Psoas muscle (tissue), 8 donors: ENCODE results near the gene ANOS1. TPM values are rescaled to one million over a fixed set of nuclear protein-coding genes. Genes with fewer than 3 reads are reported as not detected.
"Not testable (repeated sequence)": the region's sequence is repeated elsewhere in the genome, so short reads cannot be mapped to it uniquely, and the experiment has no call there.

Experiments
- ATAC-seq, 4 donors: fragments of 200-7000 bp; cut with Tn5 transposase; one replicate each; pipeline ENCODE4 v1.9.1; 2020; ENCODE audit warnings: moderate library complexity in 3 of 4, mild to moderate bottlenecking in 2 of 4
- DNase-seq, 2 donors: peaks; one replicate each; pipeline ENCODE4 v3.0.0-alpha.2; 2020
- H3K27ac ChIP-seq: fragments of 200-600 bp; one replicate; pipeline ENCODE4 v1.8.0; 2022
- H3K27me3 ChIP-seq, 3 donors: fragments of 200-600 bp in 1 of 3; one replicate each; pipeline versions ENCODE4 v1.6.1 to v1.8.0; 2013 to 2022; ENCODE audit warnings: low read length in 2 of 3, mild to moderate bottlenecking in 2 of 3, moderate library complexity in 1 of 3; ENCODE audit not compliant: insufficient read depth in 3 of 3
- H3K36me3 ChIP-seq, 2 donors: fragments of 200-600 bp in 1 of 2; one replicate each; pipeline versions ENCODE4 v1.6.1 to v1.8.0; 2013 to 2022; ENCODE audit warnings: low read depth in 1 of 2, mild to moderate bottlenecking in 1 of 2, moderate library complexity in 1 of 2; ENCODE audit not compliant: insufficient read depth in 1 of 2
- H3K4me1 ChIP-seq: fragments of 200-600 bp; one replicate; pipeline ENCODE4 v1.8.0; 2022
- H3K4me3 ChIP-seq: fragments of 200-600 bp; one replicate; pipeline ENCODE4 v1.8.0; 2022; ENCODE audit warnings: mild to moderate bottlenecking
- H3K9me3 ChIP-seq: fragments of 200-600 bp; one replicate; pipeline ENCODE4 v1.8.0; 2022
- WGBS, 3 donors: extraction: QIAGEN DNeasy Blood & Tissue Kit; methylation state at CpG; one replicate each; pipeline versions ENCODE4 v1.1.6 to v1.1.7; 2013; 5-methylcytosine and 5-hydroxymethylcytosine counted together
- intact Hi-C, 2 donors: fragments of 100-400 bp; cut with DNase I; formaldehyde crosslinking; loops; one replicate each; pipeline versions ENCODE4 v1.11.0 to v1.14.2; 2022
- polyA plus RNA-seq, 3 donors: library from polyadenylated mRNA; stranded (reverse); fragments of 200-250 nt; gene quantifications; one replicate each; pipeline ENCODE4 v1.2.3, GENCODE V29; 2013
- total RNA-seq, 4 donors: library from RNA; stranded (reverse); fragmentation: NEBNext Ultra II Directional in 2 of 4; extraction: Animal tissue kit (Norgen Biotek cat#: 25700) in 2 of 4; gene quantifications; one replicate each; pipeline versions ENCODE4 v1.2.1 to v1.2.4, GENCODE V29; 2021 to 2023
- TF ChIP-seq, protein P1 (sequence below): fragments of 200-600 bp; IDR thresholded peaks from one replicate; pipeline ENCODE4 v1.8.0; 2022; ENCODE audit warnings: antibody characterized with exemption
- donor health status: healthy with polysubstance abuse.
- donor health status: DM: no; HTN: no; CAD: no; lungs with moderate emphysema.
- donor health status: Bipolar disorder and iron deficiency.
- donor health status: healthy.
- donor health status: DM: yes; HTN: yes; CAD: no.
- donor health status: DM: no; HTN: no; CAD: no.
- donor health status: DM: no; HTN: no; CAD: no.
- donor health status: DM: yes; HTN: yes; CAD: no.

ANOS1 gene
- total and polyA plus RNA-seq, 7 donors = 0.55 to 11.7 (median 3.4) TPM

DNA sequence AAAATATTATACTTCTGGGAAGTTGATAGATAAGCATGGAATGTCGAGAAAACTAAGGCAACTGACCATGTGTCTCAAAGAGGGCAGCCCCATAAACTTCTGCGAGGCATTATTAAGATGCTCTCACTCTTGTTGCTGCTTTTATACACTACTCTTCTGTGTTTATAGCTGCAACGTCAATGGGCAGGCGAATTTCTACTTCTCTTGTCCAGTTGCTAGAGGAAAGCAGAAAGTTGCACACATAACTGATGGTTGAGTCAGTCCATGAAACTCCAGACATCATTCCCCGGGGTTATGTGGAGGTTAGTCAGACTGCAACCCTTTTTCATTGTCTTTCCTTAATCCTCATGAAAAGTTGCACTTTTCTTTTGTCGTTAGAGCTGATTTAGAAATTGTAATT, 227.5 kb downstream of the ANOS1 start:
- DNase-seq = no peak
- intact Hi-C loops = no loop called here
- H3K4me1 ChIP-seq = no peaks in the 10 kb centered on the region
- no peaks in the 10 kb centered on the region for H3K36me3 ChIP-seq
- TF ChIP-seq, protein P1, sequence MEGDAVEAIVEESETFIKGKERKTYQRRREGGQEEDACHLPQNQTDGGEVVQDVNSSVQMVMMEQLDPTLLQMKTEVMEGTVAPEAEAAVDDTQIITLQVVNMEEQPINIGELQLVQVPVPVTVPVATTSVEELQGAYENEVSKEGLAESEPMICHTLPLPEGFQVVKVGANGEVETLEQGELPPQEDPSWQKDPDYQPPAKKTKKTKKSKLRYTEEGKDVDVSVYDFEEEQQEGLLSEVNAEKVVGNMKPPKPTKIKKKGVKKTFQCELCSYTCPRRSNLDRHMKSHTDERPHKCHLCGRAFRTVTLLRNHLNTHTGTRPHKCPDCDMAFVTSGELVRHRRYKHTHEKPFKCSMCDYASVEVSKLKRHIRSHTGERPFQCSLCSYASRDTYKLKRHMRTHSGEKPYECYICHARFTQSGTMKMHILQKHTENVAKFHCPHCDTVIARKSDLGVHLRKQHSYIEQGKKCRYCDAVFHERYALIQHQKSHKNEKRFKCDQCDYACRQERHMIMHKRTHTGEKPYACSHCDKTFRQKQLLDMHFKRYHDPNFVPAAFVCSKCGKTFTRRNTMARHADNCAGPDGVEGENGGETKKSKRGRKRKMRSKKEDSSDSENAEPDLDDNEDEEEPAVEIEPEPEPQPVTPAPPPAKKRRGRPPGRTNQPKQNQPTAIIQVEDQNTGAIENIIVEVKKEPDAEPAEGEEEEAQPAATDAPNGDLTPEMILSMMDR = no peak
- WGBS, 3 donors = 65 to 69% (median 67%) methylated on average over 6 of the region's 6 CpGs
- H3K4me3 ChIP-seq = no peak overlapping the region
- ATAC-seq = no peak
- no peak overlapping the region for H3K27ac ChIP-seq
- no peaks in the 10 kb centered on the region for H3K9me3 ChIP-seq
- no peaks in the 10 kb centered on the region for H3K27me3 ChIP-seq

DNA sequence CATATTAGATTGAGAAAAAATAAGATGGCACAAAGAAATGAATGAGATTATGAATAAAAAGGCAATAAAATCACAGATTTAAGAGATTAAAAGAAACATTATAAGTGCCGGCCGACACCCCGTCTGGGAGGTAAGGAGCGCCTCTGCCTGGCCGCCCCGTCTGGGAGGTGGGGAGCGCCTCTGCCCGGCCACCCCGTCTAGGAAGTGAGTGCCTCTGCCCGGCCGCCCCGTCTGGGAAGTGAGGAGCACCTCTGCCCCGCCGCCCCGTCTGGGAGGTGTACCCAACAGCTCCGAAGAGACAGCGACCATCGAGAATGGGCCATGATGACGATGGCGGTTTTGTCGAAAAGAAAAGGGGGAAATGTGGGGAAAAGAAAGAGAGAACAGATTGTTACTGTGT, 229.8 kb downstream of the ANOS1 start:
- H3K36me3 ChIP-seq, H3K4me1 ChIP-seq, H3K9me3 ChIP-seq, intact Hi-C loops, ATAC-seq, H3K4me3 ChIP-seq, DNase-seq, H3K27ac ChIP-seq, H3K27me3 ChIP-seq: not testable (repeated sequence)
- WGBS, 3 donors = 87 to 93% (median 93%) methylated on average over 13 to 21 of the region's 21 CpGs

DNA sequence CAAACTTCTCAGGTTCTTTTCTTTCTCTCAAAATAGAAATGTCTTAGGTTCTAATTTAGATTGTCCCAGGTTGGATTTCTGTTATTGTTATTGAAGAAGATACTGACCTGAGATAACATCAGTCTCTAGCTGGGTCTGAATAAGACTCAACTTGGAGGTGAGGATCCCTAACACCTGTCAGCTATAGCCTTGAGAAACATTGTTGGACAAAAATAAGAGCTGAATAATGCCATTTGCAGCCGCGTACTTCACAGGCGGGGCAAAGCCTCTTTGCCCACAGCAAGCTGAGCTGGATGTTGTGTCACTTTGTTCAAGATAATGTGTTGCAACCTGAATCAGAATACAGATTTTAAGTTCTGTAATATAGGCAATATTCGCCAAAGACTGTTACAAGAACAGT, 231.7 kb downstream of the ANOS1 start:
- Histone ChIP-seq H3K27me3 (no peaks in the 10 kb centered on the region), H3K9me3 (no peaks in the 10 kb centered on the region), H3K4me3 (no peak overlapping the region), H3K36me3 (no peaks in the 10 kb centered on the region), H3K27ac (peak overlapping the region; percentile 61), H3K4me1 (no peaks in the 10 kb centered on the region)
- no peak for DNase-seq
- WGBS, 3 donors = 59 to 83% (median 70%) methylated on average over 4 of the region's 4 CpGs
- peak; percentile 72 to 96 (median 88) for ATAC-seq
- intact Hi-C loops = no loop called here
- TF ChIP-seq, protein P1 = no peak

DNA sequence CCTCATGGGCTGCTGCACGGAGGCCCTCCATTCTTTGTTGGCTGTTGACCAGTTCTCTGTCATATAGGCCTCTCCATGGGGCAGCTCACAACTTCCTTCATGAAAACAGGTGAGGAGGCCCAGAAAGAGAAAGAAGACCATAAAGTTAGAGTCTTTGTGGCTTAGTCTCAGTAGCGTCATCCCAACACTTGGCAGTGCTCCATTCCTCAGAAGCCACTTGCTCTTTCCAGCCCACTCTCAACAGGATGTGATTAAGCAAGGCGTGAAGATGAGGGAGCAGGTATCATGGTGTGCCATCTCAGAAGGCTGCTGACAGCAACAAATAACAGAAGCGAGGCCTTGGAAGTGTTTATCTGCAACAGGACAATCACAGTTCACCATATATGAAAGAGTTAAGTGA, 236.9 kb downstream of the ANOS1 start:
- 71 to 81% (median 75%) methylated on average over 4 of the region's 4 CpGs for WGBS, 3 donors
- H3K4me1 ChIP-seq, DNase-seq, ATAC-seq, H3K27me3 ChIP-seq, intact Hi-C loops, H3K4me3 ChIP-seq, H3K9me3 ChIP-seq, H3K27ac ChIP-seq, H3K36me3 ChIP-seq: not testable (repeated sequence)

DNA sequence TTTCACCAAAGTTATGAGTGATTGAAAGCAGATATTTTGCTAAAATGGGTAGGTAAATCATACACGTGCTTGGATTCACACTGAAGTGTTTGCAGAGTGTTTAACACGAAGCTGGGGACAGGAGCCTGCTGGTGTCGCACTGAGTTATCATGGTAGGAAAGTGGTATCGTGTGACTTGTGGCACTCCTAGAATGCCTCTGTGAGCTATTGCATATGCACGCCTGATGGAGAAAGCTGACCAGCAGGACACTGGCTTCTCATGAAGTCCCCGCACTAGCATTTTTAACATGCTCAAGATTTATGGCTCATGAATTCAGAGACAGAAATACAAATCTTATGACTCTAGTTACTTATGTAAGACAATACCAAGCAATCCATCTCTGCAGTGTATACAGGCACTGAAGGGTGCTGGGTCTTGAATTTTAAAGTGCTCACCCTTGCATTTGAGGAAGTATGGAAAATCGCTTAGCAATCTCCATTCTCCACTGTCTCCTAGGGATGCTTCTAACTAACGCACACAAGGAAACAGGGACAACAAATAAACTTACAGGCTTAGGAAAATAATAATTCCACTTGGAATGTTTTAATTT, 247.5 kb downstream of the ANOS1 start:
- Histone ChIP-seq H3K9me3 (no peaks in the 10 kb centered on the region), H3K27ac (no peak overlapping the region), H3K27me3 (no peaks in the 10 kb centered on the region), H3K4me1 (no peaks in the 10 kb centered on the region), H3K4me3 (no peak overlapping the region), H3K36me3 (no peaks in the 10 kb centered on the region)
- TF ChIP-seq, protein P1 = no peak
- intact Hi-C loops = no loop called here
- peak; percentile 46 to 85 (median 80) for ATAC-seq
- 31 to 41% (median 38%) methylated on average over 8 of the region's 8 CpGs for WGBS, 3 donors
- DNase-seq = no peak

Other genes starting within 250 kb of the ANOS1 start
- not detected for gene FAM9A, start 69.2 kb upstream of the ANOS1 start, total RNA-seq
- gene FAM9A, start 69.2 kb upstream of the ANOS1 start, polyA plus RNA-seq = not detected